ENCODE measurements around the gene ACTL10.
"Not testable (repeated sequence)": the region's sequence is repeated elsewhere in the genome, so short reads cannot be mapped to it uniquely, and the experiment has no call there.

The ACTL10 gene

DNA sequence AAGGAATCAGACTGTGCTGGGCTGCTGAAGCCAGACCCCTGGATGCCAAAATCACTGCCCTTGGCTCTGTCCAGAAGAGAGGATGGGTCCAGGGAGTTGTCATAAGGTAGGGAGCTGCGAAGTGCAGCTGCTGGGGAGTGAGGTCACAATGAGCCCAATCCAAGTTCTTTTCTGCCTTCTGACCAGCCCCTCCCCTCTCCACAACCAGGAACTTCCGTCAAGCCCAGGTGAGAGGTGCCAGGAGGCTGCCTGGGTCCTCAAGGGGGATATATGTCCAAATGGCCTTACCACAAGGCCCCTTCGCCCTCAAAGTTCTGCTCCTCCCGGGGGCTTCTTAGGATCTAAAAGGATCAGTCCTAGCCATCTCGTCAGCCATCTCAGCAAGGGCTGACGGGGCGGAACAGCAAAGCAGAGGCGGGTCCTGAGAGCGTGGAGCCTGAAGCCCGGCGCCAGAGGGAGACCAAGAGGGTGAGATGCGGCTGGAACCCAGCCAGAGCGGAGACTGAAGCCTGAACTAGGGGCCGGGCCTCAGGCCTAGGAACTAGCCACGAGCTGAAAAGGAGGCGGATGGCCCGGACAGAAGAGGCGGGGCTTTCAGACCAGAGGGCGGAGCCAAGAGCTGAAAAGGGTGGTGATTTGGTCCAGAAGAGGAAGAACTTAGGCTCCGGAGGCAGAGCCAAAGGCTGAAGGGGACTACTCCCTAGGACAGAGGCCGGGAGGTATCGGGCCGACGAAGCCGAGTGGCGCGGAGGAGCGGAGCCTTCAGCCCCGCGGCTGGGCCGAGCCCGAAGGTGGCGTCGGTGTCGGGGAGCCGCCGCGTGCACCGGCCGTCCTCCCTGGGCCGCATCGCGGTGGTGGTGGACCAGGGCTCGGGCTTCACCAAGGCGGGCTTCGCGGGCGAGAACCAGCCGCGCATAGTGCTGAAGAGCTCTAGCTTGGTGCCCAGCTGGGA is at the start of gene ACTL10:
Gene ACTL10 (plus strand): TSS at position 651 of the 952 bp plus-strand sequence. CDS start 555 bp downstream, outside the sequence.
- DNase-seq: peak; percentile 98

DNA sequence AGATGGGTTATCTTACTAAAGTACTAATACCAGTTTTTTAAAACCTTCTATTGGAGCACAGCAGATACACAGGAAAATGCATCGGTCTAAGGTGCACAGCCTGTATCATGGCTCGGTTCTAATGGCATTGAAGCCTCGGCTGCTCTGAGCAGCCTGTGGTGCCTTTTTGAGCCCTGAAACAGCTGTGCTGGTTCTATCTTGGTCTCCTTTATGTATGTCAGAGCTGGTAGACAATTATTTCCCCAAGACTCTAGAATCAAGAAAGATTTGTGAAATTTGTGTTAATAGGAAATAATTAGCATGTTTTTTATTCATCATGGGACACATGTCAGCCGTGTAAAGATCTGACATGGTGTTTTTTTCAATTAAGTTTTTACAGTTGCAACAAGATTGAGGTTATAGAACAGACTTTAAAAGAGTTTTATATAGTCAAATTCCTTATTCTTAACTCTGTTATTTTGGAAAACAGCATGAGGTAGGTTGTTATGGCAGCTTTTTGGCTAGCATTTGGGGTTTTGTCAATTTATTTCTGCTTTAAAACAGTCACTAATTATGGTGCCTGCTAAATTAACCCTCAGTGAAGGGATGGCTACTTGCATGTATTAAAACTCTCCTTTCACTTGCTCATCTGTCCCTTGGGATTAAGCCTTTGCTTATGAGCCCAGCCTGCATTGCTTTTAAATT is 44.9 kb upstream of the ACTL10 start:
- DNase-seq: no peak

DNA sequence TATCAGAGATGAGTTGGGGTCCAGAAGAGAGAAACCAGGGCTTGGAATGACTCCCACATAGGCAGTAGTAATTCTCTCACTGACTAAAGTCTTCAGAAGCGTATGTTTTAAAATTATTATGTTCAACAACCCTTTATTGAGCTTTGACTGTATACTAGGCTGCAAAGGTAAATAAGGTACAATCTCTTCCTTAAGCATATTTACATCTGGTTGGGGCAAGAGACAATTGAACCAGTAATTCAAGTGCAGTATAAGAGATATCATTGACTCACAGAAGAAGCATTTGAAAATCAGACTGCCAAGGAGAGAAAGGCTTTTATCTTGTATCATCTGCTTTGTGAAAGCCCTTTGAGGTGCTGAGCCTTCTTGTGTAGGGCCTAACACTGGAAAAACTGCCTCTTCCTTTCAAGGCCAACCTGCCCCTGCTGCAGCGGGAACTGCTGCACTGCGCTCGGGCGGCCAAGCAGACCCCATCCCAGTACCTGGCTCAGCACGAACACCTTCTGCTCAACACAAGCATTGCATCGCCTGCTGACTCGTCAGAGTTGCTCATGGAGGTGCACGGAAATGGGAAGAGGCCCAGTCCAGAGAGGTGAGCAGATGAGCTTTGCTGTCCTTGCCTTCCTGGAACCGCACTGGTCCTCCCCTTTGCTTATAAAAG is 43.9 kb upstream of the ACTL10 start:
- DNase-seq: no peak

DNA sequence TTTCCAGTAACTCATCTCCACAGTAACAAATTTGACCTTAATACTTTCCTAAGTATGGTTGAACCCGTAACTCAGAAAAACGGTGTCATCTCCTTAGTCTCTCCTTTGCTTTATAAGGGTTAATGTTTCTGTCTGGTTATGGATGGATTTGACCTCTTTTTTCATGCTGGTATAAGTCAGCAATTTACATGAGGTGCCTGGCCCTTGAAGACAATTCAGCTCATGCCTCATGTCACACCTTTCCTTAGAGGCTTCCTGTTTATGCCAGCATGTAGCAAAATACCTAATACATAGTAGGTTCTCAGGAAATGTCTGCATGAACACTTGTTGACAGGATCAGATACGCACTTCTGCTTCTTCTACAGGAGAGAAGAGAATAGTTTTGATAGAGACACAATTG is 42.3 kb upstream of the ACTL10 start:
- DNase-seq: no peak

DNA sequence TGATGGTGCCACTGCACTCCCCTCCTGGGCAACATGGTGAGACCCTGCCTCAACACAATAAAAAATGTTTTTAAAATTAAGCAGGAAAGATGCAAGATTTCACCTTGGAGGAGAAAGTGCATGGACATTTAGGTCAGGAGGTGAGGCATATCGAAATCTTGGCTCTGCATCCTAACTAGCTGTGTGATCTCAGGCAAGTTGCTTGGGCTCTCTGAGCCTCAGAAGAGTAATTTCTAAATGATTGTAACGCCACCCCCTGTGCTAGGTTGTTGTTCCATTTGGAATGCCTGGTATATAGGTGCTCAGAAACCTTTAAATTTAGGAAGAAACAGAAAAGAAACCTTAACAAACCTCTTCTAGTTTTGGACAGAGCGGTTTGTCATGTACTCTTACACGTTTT is 40.6 kb upstream of the ACTL10 start:
- DNase-seq: no peak

DNA sequence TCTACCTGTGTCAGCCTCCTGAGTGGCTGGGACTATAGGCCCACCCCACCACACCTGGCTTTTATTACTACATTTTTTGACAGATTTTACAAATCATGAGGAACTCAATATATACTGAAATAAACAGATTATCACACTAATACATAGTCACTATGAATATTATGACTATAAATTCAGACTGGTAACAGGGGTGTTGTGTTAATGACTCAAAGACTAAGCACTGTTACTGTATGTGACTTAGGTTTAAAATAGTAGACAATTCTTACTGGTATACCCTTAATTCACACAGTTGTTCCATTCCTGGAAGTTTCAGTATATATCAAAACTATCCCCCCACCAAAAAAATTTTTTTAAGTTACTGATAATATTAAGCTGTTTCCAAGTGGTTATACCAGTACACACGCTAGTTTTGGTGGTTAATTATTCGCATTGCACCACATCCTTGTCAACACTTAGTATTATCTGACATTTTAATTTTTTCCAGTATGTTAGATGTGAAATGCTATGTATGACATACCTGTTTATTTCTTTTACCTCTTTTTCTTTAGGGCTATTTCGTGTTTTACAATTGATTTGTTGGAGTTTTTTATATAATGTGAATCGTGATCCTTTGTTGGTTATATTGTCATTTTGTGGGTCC is 39.0 kb upstream of the ACTL10 start:
- no peak for DNase-seq

DNA sequence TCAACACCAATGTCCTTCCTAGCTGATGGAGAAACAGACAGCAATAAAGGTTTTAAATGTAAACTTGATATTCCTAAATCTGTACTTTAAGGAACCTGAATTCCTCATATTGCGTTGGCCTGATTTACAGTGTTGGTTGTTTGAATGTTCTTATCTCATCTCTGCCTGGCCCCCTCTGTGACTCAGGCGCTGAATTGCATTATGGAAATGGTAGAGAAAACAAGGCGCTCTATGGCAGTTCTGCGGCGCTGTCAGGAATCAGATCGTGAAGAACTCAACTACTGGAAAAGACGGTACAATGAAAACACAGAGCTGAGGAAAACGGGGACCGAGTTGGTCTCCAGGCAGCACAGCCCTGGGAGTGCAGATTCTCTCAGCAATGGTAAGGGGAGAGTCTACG is 37.2 kb upstream of the ACTL10 start:
- DNase-seq: no peak

DNA sequence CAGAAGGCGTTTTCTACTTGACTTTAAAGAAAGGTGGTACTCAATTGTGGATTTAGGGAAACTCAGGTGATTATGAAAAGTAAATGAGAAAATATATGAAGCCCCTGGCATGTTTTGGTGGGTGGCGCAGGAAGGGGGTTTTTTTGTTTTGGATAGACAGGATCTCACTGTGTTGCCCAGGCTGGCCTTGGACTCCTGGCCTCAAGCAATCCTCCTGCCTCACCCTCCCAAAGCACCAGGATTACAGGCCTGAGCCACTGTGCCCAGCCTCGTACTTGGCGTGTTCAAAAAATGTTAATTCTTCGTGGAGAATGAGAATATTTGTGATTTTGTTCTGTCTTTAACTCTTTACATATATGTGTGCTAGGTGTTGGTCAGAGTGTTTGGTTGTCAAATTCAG is 36.8 kb upstream of the ACTL10 start:
- no peak for DNase-seq

DNA sequence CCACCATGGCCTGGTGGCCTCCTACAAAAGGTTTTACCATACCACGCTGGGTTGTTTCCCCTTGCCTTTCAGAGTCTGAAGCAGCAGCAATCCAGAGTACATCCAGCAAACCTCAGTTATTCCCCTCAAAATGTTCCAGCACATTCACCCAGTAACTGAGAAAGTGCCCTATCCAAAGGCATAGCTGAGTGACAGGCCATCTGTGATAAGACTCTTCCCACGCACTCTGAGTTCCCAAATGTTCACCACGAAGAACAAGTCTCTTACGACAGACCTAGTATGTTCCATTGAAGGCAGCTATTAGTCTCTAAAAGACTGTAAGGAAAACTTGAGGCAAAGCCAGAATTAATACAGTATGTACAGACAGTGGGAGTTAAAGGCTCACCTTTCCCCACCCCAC is 36.2 kb upstream of the ACTL10 start:
- no peak for DNase-seq

DNA sequence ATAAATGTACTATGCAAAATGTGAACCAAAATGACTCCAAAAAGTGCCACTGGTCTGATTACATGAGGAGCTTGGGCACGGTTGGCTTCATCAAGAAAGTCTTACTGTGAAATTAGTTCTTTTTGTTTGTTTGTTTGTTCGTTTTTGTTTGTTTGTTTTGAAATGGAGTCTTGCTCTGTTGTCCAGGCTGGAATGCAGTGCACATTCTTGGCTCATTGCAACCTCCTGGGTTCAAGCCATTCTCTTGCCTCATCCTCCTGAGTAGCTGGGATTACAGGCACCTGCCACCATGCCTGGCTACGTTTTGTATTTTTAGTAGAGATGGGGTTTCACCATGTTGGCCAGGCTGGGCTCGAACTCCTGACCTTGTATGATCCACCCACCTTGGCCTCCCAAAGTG is 34.8 kb upstream of the ACTL10 start:
- not testable (repeated sequence) for DNase-seq

DNA sequence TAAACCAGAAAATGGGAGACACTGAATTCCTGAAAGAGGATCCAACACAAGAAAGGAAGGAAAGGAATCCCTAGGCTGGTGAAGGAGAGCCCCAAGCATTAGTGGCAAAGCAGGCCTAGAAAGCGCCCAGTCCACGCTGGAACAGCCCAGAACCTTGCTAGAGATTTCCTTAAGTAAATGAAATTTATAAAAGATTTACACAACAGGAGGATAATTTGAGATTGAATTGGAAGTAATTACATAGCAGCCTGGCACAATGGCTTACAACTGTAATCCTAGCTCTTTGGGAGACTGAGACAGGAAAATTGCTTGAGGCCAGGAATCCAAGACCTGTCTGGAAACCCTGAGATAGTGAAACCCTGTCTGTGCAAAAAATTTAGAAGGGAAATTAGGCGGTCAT is 31.4 kb upstream of the ACTL10 start:
- no peak for DNase-seq

DNA sequence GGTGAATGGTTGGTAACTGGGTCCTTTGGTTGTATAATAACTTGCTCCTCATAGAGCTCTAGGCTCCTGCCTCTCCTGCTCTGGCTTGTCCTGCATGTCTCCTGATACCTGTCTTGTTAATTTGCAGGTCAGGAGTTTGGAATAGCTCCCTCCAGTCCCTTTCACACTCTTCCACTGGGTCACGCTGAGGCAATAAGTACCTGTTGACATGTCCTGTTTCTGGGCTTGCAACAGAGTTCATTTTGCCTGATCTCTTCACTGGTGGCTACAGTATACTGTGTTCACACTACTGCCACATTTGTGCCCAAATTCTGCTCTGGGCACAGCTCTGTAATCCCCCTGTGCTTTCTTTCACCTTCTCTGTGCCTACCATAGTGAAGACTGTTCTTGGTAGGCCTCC is 30.0 kb upstream of the ACTL10 start:
- no peak for DNase-seq

DNA sequence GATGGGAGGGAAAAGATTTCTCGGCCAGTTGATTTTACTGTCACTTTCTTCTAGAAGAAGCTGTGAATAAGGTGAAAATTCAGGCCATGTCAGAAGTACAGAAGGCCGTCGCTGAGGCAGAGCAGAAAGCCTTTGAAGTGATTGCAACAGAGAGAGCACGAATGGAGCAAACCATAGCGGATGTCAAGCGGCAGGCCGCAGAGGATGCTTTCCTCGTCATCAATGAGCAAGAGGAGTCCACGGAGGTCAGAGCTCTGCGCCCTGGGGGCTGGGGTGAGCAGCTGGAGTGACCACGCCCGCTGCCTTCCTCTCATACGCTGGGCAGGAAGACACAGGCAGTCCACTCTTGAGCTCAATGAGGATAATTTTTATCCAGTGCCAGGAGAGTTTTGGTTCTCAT is 26.5 kb upstream of the ACTL10 start:
- no peak for DNase-seq

DNA sequence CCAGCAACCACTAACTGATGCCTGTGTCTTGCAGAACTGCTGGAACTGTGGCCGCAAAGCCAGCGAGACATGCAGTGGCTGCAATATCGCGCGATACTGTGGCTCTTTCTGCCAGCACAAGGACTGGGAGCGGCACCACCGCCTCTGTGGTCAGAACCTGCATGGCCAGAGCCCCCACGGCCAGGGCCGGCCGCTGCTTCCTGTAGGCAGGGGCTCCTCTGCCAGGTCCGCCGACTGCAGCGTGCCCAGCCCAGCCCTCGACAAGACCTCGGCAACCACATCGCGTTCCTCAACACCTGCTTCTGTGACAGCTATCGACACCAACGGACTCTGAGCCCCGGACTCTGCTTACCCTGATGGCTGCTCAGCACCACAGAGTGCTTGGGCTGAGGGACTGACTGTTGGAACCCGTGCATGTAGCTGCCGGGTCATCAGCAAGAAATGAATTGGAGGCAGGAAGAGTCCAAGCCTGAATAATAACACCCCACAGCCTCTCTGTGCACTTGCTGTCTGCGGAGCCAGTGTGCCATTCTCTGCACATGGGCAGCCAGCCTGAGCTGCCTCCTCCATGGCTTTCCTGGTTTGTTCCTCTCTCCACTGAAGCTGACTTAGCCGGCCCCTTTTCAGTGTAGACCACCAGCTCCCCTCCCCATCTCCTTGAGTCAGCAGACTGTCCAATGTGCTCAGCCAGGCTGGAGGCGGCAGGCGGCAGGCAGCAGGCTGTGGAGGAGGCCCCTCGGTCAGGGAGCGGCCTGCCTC is 22.3 kb upstream of the ACTL10 start:
- no peak for DNase-seq

DNA sequence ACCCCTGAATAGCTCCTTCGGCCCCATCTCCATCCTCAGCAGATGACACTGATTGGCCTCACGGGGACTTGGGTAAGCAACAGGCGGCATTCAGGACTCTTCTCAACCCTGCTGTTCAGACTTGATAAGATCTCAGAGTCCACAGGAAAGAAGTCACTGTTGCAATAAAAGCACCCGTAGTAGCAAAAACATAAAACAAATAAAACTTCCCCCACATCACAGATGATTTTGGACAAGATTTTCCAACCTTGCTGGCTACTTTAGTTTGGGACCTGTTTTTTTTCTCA is 21.7 kb upstream of the ACTL10 start:
- DNase-seq: no peak

DNA sequence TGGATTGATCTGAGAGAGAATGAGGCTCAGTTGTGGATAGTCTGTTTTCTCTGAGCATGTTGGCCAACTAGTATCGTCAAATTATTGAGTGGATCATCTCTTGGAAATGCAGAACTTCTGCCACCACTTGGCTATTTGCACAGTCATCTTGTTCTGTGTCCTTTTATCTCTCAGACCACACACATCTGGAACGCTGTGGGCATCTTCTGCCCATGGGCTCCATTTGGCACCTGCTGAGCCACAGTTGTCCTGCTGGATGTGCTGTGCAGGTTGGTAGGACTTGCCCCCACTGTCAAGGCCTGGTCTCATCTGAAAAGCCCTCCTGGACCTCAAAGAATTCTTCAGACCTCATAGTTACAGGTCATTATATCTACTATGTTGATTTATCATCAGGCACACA is 21.3 kb upstream of the ACTL10 start:
- DNase-seq: no peak

DNA sequence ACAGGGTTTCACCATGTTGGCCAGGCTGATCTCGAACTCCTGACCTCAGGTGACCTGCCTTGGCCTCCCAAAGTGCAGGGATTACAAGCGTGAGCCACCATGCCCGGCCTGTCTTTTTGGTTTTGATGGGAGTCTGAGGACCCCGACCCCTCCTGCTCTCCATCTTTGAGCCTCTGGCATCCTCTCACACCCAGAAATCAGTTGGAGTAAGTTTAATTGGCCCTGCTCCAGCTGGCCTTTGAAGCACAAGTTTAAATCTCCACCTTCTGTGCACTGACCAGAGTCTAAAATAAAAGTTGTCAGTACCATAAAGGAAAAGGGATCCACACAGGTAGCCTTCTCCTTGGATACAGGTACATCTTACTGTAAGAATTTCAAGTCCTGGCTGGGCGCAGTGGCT is 20.6 kb upstream of the ACTL10 start:
- no peak for DNase-seq

DNA sequence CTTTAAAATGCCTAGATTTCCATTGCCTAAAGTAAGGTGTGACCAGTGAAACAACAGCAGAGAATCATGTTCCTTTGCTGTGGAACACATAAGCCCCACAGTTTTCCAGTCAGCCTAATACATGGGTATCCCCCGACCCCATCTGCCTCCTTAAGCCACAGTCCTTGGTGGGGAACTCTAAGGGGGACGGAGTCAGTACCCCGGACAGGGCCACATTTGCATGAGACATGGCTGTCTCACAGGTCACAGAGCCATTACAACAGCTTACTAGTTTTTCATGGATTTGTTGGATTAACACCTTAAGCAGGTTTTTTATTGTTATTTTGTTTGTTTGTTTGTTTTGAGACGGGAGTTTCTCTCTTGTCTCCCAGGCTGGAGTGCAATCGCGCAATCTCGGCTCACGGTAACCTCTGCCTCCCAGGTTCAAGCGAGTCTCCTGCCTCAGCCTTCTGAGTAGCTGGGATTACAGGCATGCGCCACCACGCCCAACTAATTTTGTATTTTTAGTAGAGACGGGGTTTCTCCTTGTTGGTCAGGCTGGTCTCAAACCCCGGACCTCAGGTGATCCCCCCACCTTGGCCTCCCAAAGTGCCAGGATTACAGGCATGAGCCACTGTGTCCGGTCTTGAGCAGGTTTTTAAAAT is 19.7 kb upstream of the ACTL10 start:
- not testable (repeated sequence) for DNase-seq

DNA sequence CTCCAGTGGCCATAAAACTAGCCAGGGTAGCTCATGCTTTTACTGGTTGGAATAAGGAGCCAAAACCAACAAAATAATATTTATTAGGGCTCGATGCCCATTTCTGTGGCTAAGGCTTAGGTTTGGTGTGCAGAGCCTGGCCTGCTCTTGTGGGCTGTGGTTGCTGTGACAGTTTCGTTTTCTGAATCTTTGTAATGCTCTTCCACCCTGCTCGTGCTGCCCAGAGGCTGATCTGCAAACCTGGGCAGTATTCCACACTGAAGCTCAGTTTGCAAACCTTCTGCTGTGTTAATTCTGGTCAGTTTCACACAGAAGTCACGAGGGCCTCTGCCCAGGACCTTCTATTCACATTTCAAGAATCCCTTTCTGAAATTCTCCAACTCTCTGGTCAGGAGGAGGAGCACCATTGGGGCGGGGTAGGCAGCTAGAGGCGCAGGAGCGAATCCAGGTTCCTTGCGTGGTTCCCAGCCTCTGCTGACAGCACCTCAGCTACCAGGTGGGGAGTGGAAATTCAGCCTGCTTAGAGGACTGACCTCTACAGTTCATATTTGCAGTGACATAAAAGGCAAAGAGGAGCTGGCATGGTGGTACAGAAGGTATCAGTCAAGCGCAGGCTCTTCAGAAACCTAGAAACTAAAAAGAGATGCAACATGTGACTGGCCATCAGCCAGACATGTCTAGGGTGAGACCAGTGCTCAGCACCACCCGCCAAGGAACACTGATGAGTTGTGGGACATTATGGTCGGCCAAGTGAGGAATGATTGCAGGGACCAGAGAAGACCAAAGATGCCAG is 18.9 kb upstream of the ACTL10 start:
- no peak for DNase-seq

DNA sequence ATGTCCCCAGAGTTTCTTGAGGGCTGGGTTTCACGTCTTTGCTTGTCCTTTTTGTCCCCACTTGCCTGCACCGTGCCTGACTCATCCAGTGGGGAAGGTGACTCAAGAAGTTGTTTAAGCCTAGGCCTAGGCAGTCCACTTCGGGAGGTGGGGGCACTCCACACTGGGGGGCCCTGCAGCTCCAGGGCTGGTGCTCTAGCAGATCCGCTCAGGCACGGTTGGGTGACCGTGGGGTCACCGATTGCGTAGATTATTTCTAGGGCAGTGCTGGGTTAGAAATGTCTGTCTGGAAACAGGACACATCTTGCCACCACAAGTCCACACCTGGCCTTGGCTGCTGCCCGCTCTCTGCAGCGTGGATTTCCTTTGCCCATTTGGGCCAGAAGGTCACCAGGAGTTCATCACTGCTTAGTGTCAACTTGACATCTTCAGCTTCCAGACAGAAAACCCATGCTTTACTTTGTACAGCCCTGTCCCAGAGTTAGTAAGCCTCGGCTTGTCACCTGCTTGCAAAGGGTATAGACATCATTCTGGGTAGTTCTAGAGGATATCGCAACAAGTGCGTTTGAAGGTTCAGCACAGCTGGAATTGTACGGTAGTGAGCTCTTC is 18.2 kb upstream of the ACTL10 start:
- DNase-seq: no peak

DNA sequence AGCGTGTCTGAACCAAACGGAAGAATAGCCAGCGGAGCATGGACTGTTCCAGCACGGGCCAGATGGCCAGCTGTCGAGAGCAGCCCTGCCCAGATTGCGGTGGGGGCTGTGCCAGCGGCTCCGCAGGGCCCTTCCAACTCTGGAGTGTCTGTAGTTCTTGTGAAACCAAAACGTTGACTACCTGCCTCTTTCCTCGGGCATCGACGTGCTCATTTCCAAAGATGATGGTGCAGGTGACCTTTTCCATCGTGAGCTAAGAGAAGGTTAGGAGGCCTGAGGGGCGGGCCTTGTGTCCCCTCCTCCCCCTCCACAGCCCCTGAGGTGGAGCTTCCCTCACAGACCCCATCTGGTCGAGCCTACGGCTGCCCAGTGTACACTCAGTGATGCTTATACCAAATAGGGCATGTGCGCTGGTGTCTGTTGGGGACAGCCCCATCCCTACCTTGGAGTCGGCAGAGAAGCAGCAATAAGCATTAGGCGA is 17.5 kb upstream of the ACTL10 start:
- peak; percentile 23 for DNase-seq
